Aorta (tissue), 5 donors: ENCODE results near the gene CASP4. TPM values are rescaled to one million over a fixed set of nuclear protein-coding genes. Genes with fewer than 3 reads are reported as not detected.
A peak's percentile ranks its signal among the peaks of the same experiment; 100 is the strongest.

Source experiments
- ATAC-seq: fragments of 200-7000 bp; cut with Tn5 transposase; one replicate; pipeline ENCODE4 v1.9.1; 2022; ENCODE audit warnings: moderate library complexity; ENCODE audit not compliant: low FRiP score
- DNase-seq, 2 donors: peaks; one replicate each; pipeline ENCODE4 v3.0.0-alpha.2; 2020
- H3K27ac ChIP-seq, 2 donors: one replicate each; pipeline ENCODE4 v1.5.1; 2013; ENCODE audit warnings: low read length in 2 of 2, mild to moderate bottlenecking in 2 of 2, moderate library complexity in 2 of 2, control low read depth in 1 of 2, inconsistent platforms in 1 of 2, low read depth in 1 of 2
- H3K27me3 ChIP-seq, 2 donors: one replicate each; pipeline ENCODE4 v1.6.1; 2013; ENCODE audit warnings: control low read depth in 1 of 2, low read length in 1 of 2, mild to moderate bottlenecking in 1 of 2, moderate library complexity in 1 of 2; ENCODE audit not compliant: insufficient read depth in 2 of 2, control insufficient read depth in 1 of 2
- H3K36me3 ChIP-seq, 2 donors: one replicate each; pipeline ENCODE4 v1.6.1; 2013; ENCODE audit warnings: control low read depth in 1 of 2, low read length in 1 of 2, mild to moderate bottlenecking in 1 of 2; ENCODE audit not compliant: insufficient read depth in 2 of 2, control insufficient read depth in 1 of 2
- H3K4me1 ChIP-seq, 2 donors: one replicate each; pipeline ENCODE4 v1.6.1; 2013; ENCODE audit warnings: low read length in 2 of 2, control low read depth in 1 of 2, mild to moderate bottlenecking in 1 of 2, moderate library complexity in 1 of 2; ENCODE audit not compliant: insufficient read depth in 2 of 2, control insufficient read depth in 1 of 2
- H3K4me3 ChIP-seq, 2 donors: one replicate each; pipeline ENCODE4 v1.5.1; 2013; ENCODE audit warnings: low read length in 2 of 2, control low read depth in 1 of 2, mild to moderate bottlenecking in 1 of 2
- H3K9me3 ChIP-seq: one replicate; pipeline ENCODE4 v1.6.1; 2013; ENCODE audit warnings: mild to moderate bottlenecking, low read length; ENCODE audit not compliant: control insufficient read depth
- WGBS, 2 donors: extraction: QIAGEN DNeasy Blood & Tissue Kit; methylation state at CpG; one replicate each; pipeline ENCODE4 v1.1.7; 2013; 5-methylcytosine and 5-hydroxymethylcytosine counted together
- intact Hi-C, 2 donors: fragments of 100-400 bp; cut with DNase I; formaldehyde crosslinking; loops; one replicate each; pipeline versions ENCODE4 v1.14.2 to v1.15.0; 2022
- long read RNA-seq, 2 donors: library from polyadenylated mRNA; unstranded; transcript quantifications; one replicate each; pipeline ENCODE4 v2.0.0, GENCODE V29; 2020 to 2021
- polyA plus RNA-seq, 2 donors: library from polyadenylated mRNA; stranded (reverse); fragments of 200-250 nt; gene quantifications; one replicate each; pipeline ENCODE4 v1.2.3, GENCODE V29; 2013
- total RNA-seq, 2 donors: library from RNA; stranded (reverse); fragmentation: NEBNext Ultra II Directional; extraction: Animal tissue kit (Norgen Biotek cat#: 25700); gene quantifications; one replicate each; pipeline ENCODE4 v1.2.1, GENCODE V29; 2021
- donor health status: healthy with polysubstance abuse.
- donor health status: Bipolar disorder and iron deficiency.
- donor health status: DM: no; HTN: no; CAD: no.
- donor health status: DM: no; HTN: no; CAD: no.
- donor health status: DM: yes; HTN: yes; CAD: no.

Gene CASP4
- total RNA-seq = 100 to 1,000 TPM in 1 of 2 donors, 10 to 100 TPM in 1; 55.5 to 103 TPM
- polyA plus RNA-seq = 10 to 100 TPM; 33.6 to 59.6 TPM
- long read RNA-seq, donor 1, transcript CASP4-203 (9 exons, 2,158 nt) = major isoform, 92 of 119 reads
- long read RNA-seq, donor 1, partial matches to known transcripts = 6 of 119 reads
- long read RNA-seq, donor 1, other reads (novel, unspliced or antisense) = 19 of 119 reads
- long read RNA-seq, donor 2, transcript CASP4-203 (9 exons, 2,158 nt) = major isoform, 13 of 21 reads
- long read RNA-seq, donor 2, partial matches to known transcripts = 6 of 21 reads
- long read RNA-seq, donor 2, other reads (novel, unspliced or antisense) = 2 of 21 reads

DNA sequence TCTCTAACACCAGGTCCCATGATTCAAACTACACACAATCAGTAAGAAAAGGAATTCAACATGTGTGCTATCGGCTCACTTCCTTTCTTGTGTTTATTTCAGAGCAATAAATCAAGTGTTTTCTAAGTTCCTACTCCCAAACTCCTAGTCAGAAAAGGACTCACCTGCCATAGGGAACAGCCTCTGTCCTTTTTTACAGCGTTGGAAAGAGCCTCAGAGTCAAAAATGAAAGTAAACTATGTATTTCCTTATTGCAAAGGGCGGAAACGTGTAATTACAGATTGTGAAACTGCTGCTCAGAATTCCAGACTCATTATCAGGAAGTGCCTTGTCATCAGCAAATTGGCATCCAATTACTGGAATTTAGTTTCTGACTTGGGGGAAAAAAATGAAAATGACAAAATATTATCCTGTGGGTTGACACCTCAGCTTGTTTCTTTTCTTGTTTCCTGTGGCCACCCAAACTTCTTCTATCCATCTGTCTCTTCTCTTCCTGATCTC lies at the start of gene CASP4:
CASP4 (minus strand) TSS at position 220 of the 501 bp plus-strand sequence; CDS start at position 171, 49 bp downstream.
- Histone ChIP-seq H3K27ac (peak within 1 kb of the TSS; percentile 67 to 77), H3K4me3 (peak within 1 kb of the TSS; percentile 97 to 100), H3K9me3 (no peaks in the 10 kb centered on the region), H3K4me1 (peaks cover 3% of the 10 kb centered on the region in 2 donors), H3K27me3 (no peaks in the 10 kb centered on the region), H3K36me3 (no peaks in the 10 kb centered on the region)
- ATAC-seq = peak; percentile 91
- intact Hi-C loops = loop anchor here in 1 of 2 donors (5.0 kb wide), 1 partner anchor 71 kb away; the partner anchor contains the start of gene CASP12
- WGBS, 2 donors = 1 to 2% methylated on average over 4 of the region's 4 CpGs
- DNase-seq = no peak

DNA sequence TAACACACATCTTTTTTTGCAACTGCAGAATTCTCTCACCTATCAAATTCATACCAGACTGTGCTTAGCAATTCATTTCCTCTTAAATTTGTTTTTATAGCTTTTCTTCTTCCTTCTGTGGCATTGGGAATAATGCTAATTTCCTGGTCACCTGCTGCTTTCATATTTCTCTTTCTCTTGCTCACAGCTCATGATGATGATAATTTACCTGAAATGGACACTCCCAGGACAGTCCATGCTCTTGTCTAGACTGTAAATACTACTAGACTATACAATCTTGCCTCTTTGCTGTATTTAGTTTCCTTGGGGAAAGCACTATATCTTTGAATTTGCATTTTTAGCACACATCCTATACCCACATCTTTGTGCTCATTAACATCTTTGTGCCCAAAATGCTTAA lies 39.1 kb upstream of the CASP4 start:
- H3K27me3 ChIP-seq = no peaks in the 10 kb centered on the region
- no peaks in the 10 kb centered on the region for H3K9me3 ChIP-seq
- intact Hi-C loops = no loop called here
- DNase-seq (no peak), ATAC-seq (no peak)
- no peaks in the 10 kb centered on the region for H3K36me3 ChIP-seq
- H3K27ac ChIP-seq = no peak overlapping the region
- no peaks in the 10 kb centered on the region for H3K4me1 ChIP-seq
- H3K4me3 ChIP-seq = no peak overlapping the region

DNA sequence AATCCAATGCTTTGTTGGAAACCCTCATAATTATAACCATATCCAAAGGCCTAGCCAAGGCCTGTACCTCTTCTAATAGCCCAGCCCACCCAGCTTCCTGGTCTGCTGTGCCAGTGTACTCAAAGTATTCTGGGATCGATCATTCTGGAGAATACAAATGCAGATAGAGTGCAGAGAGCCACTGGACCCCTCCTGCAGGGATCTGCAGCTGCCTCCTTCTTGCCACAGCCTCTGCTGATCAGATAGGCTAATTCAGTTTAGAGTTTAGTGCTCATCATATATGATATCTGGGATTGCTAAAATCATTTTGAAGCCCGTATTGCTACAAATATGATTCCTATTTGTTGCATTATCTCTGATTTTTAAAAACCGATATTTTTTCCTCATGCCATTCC lies 37.1 kb upstream of the CASP4 start:
- WGBS, 2 donors = 84 to 88% methylated on average over 3 of the region's 3 CpGs
- no peak overlapping the region for H3K4me3 ChIP-seq
- no peak for DNase-seq
- H3K36me3 ChIP-seq = no peaks in the 10 kb centered on the region
- ATAC-seq = no peak
- intact Hi-C loops = no loop called here
- H3K27ac ChIP-seq = no peak overlapping the region
- no peaks in the 10 kb centered on the region for H3K27me3 ChIP-seq
- H3K4me1 ChIP-seq = no peaks in the 10 kb centered on the region
- H3K9me3 ChIP-seq = no peaks in the 10 kb centered on the region

DNA sequence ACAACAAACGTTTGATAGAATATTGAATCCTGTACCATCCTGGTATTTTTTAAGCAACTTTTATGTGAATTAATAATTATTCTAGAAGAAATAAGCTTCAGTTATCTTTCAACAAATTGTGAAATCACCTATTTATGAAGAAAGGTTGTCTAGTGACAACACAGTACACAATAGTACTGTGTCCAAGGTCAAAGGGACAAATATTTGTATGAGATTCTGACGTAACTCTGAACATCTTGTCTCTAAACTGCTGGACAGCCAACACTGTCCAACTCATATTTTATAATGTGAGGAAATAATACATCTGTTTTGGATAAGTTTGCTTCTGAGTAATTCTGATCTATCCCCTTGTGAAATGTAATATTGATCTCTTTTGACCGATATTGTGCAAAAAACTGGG lies 35.6 kb upstream of the CASP4 start:
- no peak overlapping the region for H3K27ac ChIP-seq
- H3K9me3 ChIP-seq = no peaks in the 10 kb centered on the region
- no peaks in the 10 kb centered on the region for H3K36me3 ChIP-seq
- no peak overlapping the region for H3K4me3 ChIP-seq
- DNase-seq (no peak), ATAC-seq (no peak)
- 61 to 86% methylated on average over 3 of the region's 3 CpGs for WGBS, 2 donors
- H3K27me3 ChIP-seq = no peaks in the 10 kb centered on the region
- intact Hi-C loops = no loop called here
- no peaks in the 10 kb centered on the region for H3K4me1 ChIP-seq

DNA sequence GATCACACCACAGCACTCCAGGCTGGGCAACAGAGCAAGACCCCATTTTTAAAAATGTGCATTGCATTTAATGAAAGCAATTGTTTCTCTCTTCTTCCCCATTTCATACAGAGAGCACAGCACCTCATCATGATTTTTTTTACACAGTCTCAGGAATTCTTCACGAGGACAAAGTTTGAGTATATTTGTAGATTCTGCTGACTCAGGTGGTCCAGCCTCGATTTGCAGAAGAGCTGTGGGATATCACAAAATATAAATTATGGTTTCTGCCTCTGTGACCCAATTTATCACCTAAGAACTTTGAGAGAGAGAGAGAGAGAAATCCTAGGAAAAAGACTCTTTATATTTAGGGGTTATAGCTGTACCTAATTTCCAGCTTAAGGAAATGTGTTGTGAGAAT lies 34.8 kb upstream of the CASP4 start:
- Histone ChIP-seq H3K27me3 (no peaks in the 10 kb centered on the region), H3K27ac (no peak overlapping the region), H3K36me3 (no peaks in the 10 kb centered on the region), H3K4me3 (no peak overlapping the region), H3K4me1 (no peaks in the 10 kb centered on the region), H3K9me3 (no peaks in the 10 kb centered on the region)
- no peak for DNase-seq
- 41 to 54% methylated on average over 2 of the region's 2 CpGs for WGBS, 2 donors
- intact Hi-C loops = no loop called here
- no peak for ATAC-seq

DNA sequence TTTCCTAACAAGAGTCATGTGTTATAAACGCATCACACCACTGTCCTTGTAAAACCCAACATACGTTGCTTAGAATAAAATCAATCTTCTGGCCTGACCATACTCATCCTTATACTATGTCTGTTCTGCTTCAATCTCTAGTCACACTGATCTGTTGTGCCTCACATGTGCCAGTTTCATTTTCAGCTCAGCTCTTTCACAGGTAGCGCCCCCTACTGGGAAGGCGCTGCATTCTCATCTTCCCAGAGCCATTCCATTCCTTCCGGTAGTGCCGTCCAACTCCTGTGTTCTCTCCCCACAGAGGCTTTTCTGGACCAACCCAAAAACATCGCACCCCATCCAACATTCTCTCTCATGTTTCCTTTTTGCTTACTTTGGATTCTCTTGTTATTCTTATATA lies 32.4 kb upstream of the CASP4 start:
- no peak overlapping the region for H3K27ac ChIP-seq
- no peak overlapping the region for H3K4me3 ChIP-seq
- H3K9me3 ChIP-seq = no peaks in the 10 kb centered on the region
- no peaks in the 10 kb centered on the region for H3K27me3 ChIP-seq
- ATAC-seq (peak; percentile 48), DNase-seq (peak in 1 of 2 donors; percentile 44)
- intact Hi-C loops = no loop called here
- 75% methylated on average over 7 of the region's 7 CpGs for WGBS, 2 donors
- H3K36me3 ChIP-seq = no peaks in the 10 kb centered on the region
- no peaks in the 10 kb centered on the region for H3K4me1 ChIP-seq

DNA sequence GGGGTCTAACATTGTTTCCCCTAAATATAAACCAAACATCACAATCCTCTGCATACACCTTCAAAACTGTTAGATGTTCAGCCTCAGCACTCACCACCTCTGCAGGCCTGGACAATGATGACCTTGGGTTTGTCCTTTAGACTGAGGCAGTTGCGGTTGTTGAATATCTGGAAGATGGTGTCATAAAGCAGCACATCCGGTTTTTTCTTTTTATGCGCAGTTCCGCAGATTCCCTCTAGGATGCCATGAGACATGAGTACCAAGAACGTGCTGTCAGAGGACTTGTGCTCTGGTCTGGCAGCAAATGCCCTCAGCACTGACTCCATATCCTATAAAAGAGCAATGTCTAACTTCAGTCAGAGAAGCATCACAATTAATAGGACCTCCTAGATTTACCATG lies 31.8 kb upstream of the CASP4 start:
- Histone ChIP-seq H3K4me3 (no peak overlapping the region), H3K4me1 (no peaks in the 10 kb centered on the region), H3K36me3 (no peaks in the 10 kb centered on the region), H3K27me3 (no peaks in the 10 kb centered on the region), H3K27ac (no peak overlapping the region), H3K9me3 (no peaks in the 10 kb centered on the region)
- WGBS, 2 donors = 89 to 90% methylated on average over 5 of the region's 5 CpGs
- intact Hi-C loops = no loop called here
- ATAC-seq (no peak), DNase-seq (no peak)

DNA sequence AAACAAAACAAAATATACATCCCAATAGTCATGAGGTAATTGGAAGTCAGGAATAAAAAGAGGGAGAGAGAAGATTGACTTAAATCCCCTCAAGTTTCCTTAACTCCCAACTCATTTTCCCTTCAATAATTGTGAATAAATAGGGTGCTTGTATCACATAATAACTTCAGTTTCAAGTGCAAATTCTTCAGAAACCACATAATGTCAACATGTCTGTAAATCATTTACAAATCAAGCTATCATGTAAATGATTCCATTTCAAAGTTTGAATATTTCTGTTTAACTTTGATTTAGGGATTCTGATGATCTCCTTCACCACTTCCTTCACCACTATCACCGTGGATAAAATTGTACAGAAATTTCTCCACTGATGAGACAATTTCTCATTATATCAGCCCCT lies 31.3 kb upstream of the CASP4 start:
- H3K27me3 ChIP-seq = no peaks in the 10 kb centered on the region
- no peak overlapping the region for H3K4me3 ChIP-seq
- H3K4me1 ChIP-seq = no peaks in the 10 kb centered on the region
- no peaks in the 10 kb centered on the region for H3K9me3 ChIP-seq
- DNase-seq = no peak
- WGBS, 2 donors = 71 to 85% methylated on average over 1 of the region's 1 CpG
- no peaks in the 10 kb centered on the region for H3K36me3 ChIP-seq
- intact Hi-C loops = no loop called here
- no peak for ATAC-seq
- no peak overlapping the region for H3K27ac ChIP-seq

DNA sequence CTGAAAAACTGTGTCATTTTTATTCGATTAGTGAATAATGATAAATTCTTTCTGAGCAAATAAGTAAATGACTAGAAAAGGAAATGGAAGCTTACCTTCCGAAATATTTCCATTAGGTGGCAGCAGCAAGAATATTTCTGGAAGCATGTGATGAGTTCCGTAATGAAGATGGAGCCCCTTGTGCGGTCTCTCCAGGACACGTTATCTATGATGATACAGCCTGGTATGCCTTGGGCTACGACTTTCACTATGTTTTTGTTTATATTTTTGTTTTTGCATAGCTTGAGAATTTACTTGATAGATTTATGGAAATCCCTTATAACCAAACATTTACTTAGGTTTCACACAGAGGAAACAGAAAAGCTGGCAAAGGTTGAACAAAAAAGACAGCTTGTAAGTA lies 28.9 kb upstream of the CASP4 start:
- no peak overlapping the region for H3K4me3 ChIP-seq
- H3K9me3 ChIP-seq = no peaks in the 10 kb centered on the region
- no peaks in the 10 kb centered on the region for H3K27me3 ChIP-seq
- H3K4me1 ChIP-seq = no peaks in the 10 kb centered on the region
- H3K27ac ChIP-seq = no peak overlapping the region
- no peaks in the 10 kb centered on the region for H3K36me3 ChIP-seq
- ATAC-seq (no peak), DNase-seq (no peak)
- WGBS, 2 donors = 60 to 67% methylated on average over 6 of the region's 6 CpGs
- intact Hi-C loops = no loop called here
